Ishikawa (cell line): ENCODE measurements around the gene RARS1.

Experiments used
- CEBPB ChIP-seq: IDR thresholded peaks from 2 replicates; pipeline ENCODE4 v1.6.1; 2012
- CREB1 ChIP-seq: IDR thresholded peaks from 2 replicates; pipeline ENCODE4 v1.6.1; 2012; ENCODE audit warnings: low read depth
- EGR1 ChIP-seq: IDR thresholded peaks from 2 replicates; pipeline ENCODE4 v1.6.1; 2012
- EP300 ChIP-seq: IDR thresholded peaks from 2 replicates; pipeline ENCODE4 v1.6.1; 2012; ENCODE audit warnings: borderline replicate concordance
- FOXM1 ChIP-seq: IDR thresholded peaks from 2 replicates; pipeline ENCODE4 v1.6.1; 2012; ENCODE audit warnings: low read depth, borderline replicate concordance
- NFIC ChIP-seq: IDR thresholded peaks from 2 replicates; pipeline ENCODE4 v1.6.1; 2012
- RAD21 ChIP-seq: IDR thresholded peaks from 2 replicates; pipeline ENCODE4 v1.6.1; 2012; ENCODE audit warnings: low read depth
- TAF1 ChIP-seq: IDR thresholded peaks from 2 replicates; pipeline ENCODE4 v1.6.1; 2012; ENCODE audit warnings: low read depth, mild to moderate bottlenecking
- TCF12 ChIP-seq: IDR thresholded peaks from 2 replicates; pipeline ENCODE4 v1.6.1; 2012; ENCODE audit warnings: low read depth
- TEAD4 ChIP-seq: IDR thresholded peaks from 2 replicates; pipeline ENCODE4 v1.6.1; 2012
- USF1 ChIP-seq: IDR thresholded peaks from 2 replicates; pipeline ENCODE4 v1.6.1; 2012
- YY1 ChIP-seq: IDR thresholded peaks from 2 replicates; pipeline ENCODE4 v1.6.1; 2012; ENCODE audit warnings: low read depth
- ZBTB7A ChIP-seq: IDR thresholded peaks from 2 replicates; pipeline ENCODE4 v1.6.1; 2012; ENCODE audit warnings: low read depth
- TF ChIP-seq, protein P1 (sequence below): IDR thresholded peaks from 2 replicates; pipeline ENCODE4 v1.6.1; 2012; ENCODE audit warnings: low read depth, mild to moderate bottlenecking
- TF ChIP-seq, protein P2 (sequence below): IDR thresholded peaks from 2 replicates; pipeline ENCODE4 v1.6.1; 2012

Gene RARS1

GRCh38 chr5:168549554-168549953 lies 63.3 kb downstream of the RARS1 start:
- TF ChIP-seq ZBTB7A (no peak), RAD21 (no peak), TCF12 (no peak), TAF1 (no peak), YY1 (no peak), EP300 (no peak), CREB1 (no peak), CEBPB (no peak), FOXM1 (no peak), NFIC (no peak), USF1 (no peak), EGR1 (no peak), TEAD4 (no peak)
- TF ChIP-seq, protein P1, sequence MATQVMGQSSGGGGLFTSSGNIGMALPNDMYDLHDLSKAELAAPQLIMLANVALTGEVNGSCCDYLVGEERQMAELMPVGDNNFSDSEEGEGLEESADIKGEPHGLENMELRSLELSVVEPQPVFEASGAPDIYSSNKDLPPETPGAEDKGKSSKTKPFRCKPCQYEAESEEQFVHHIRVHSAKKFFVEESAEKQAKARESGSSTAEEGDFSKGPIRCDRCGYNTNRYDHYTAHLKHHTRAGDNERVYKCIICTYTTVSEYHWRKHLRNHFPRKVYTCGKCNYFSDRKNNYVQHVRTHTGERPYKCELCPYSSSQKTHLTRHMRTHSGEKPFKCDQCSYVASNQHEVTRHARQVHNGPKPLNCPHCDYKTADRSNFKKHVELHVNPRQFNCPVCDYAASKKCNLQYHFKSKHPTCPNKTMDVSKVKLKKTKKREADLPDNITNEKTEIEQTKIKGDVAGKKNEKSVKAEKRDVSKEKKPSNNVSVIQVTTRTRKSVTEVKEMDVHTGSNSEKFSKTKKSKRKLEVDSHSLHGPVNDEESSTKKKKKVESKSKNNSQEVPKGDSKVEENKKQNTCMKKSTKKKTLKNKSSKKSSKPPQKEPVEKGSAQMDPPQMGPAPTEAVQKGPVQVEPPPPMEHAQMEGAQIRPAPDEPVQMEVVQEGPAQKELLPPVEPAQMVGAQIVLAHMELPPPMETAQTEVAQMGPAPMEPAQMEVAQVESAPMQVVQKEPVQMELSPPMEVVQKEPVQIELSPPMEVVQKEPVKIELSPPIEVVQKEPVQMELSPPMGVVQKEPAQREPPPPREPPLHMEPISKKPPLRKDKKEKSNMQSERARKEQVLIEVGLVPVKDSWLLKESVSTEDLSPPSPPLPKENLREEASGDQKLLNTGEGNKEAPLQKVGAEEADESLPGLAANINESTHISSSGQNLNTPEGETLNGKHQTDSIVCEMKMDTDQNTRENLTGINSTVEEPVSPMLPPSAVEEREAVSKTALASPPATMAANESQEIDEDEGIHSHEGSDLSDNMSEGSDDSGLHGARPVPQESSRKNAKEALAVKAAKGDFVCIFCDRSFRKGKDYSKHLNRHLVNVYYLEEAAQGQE, result no peak
- TF ChIP-seq, protein P2, sequence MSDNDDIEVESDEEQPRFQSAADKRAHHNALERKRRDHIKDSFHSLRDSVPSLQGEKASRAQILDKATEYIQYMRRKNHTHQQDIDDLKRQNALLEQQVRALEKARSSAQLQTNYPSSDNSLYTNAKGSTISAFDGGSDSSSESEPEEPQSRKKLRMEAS, result no peak

DNA sequence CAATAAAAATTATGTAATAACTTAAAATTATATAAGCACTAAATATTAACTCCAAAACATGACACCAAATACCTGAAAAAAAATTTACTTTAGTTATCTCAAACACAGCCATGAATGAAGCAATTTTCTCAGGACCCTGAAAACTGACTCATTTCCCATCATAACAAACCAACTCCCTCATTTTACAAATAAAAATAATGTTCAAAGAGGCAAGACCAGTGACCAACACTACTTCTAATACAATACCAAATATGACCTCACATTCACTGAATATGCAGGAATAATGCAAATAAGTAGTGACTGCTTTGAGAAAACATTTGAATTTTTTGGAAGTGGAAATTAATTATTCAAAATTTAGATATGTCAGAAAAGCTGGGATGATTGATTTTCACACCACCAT lies 64.4 kb downstream of the RARS1 start:
- TF ChIP-seq, protein P1, result no peak
- TF ChIP-seq RAD21, result no peak
- TF ChIP-seq CEBPB, result no peak
- no peak for TF ChIP-seq YY1
- TF ChIP-seq, protein P2, result no peak

GRCh38 chr5:168552146-168552545 lies 65.9 kb downstream of the RARS1 start:
- TF ChIP-seq, protein P2, result no peak
- TF ChIP-seq CEBPB (no peak), ZBTB7A (no peak), EGR1 (no peak), USF1 (no peak), CREB1 (no peak), RAD21 (no peak), TAF1 (no peak), YY1 (no peak), TEAD4 (no peak), FOXM1 (no peak), NFIC (no peak), TCF12 (no peak), EP300 (no peak)
- TF ChIP-seq, protein P1, result no peak

DNA sequence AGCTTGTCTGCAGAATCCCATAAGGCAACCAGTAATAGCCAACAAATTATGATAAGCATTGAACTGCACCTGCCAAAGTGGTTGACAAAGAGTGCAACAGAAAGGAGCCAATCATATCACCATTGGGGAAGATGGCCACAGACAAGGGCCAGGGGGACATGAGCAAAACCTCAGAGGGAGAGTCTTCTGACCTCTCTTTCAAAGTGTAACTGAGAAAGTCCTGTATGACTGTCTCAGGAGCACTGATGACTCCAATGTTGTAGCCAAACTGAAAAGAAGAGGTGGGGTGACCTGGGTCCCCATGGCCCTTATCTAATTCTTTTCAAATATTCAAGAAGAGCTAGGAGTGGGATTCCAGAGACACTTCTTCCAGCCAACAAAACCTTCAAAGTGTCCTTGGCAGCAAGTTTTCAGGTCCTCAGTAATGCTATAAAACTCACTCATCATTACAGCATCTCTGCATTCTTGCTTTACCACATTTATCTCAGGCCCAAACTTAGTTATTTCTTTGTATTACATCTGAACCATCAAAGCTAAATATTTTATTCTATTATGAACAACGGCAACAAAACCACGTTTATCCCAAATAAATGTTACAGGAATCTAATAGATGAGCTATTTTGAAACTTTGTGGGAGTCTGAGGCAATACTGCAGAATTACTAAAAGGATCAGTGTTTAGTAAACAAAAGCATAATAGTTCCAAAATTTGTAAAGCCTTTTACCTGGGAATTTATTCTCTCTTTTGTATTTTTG lies 67.3 kb downstream of the RARS1 start:
- TF ChIP-seq CEBPB (no peak), CREB1 (no peak), FOXM1 (no peak), ZBTB7A (no peak), TCF12 (no peak), YY1 (no peak)
